HG03060 (cell line): Measurements from ENCODE around the gene CKAP2L.

Experiments used
- ATAC-seq: cut with Tn5 transposase; IDR thresholded peaks from one replicate; pipeline ENCODE4 v1.9.1; 2021; ENCODE audit warnings: low read depth, moderate number of reproducible peaks; ENCODE audit not compliant: unreplicated experiment

The CKAP2L gene

DNA sequence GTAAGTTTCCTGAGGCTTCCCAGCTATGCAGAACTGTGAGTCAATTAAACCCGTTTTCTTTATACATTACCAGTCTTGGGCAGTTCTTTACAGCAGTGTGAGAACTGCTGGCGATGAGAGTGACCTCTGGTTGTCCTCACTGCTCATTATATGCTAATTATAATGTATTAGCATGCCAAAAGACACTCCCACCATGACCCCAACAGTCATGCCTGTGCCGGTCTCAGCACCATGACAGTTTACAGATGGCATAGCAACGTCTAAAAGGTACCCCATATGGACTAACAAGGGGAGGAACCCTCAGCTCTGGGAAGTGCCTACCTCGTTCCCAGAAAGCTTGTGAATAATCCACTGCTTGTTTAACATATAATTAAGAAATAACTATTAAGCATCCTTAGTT is 28.0 kb upstream of the CKAP2L start:
- ATAC-seq, result no peak

- no peak for ATAC-seq
Observed at GRCh38 chr2:112791693-112792230, 27.4 kb upstream of the CKAP2L start.

DNA sequence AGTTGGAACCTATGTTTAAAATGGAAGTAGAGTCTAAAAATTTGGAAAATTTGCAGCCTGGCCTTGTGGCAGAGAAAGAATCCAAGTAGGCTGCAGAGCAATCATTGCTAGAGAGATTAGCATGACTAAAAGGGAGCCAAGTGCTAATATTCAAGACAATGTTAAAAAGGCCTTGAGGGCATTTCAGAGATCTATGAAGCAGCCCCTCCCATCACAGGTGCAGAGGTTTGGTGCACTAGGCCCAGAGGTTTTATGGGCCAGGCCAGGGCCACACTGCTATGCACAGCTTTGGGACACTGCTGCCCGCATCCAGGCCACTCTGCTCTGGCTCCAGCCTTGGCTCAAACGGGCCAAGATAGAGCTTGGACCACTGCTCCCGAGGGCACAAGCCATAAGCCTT is 26.6 kb upstream of the CKAP2L start:
- no peak for ATAC-seq

- no peak for ATAC-seq
Observed at GRCh38 chr2:112790305-112790704, 25.9 kb upstream of the CKAP2L start.

GRCh38 chr2:112789186-112789585 is 24.8 kb upstream of the CKAP2L start:
- ATAC-seq, result no peak

GRCh38 chr2:112788653-112789052 is 24.2 kb upstream of the CKAP2L start:
- no peak for ATAC-seq

- no peak for ATAC-seq
Observed at GRCh38 chr2:112787729-112788393, 23.5 kb upstream of the CKAP2L start.

- ATAC-seq, result no peak
Observed at GRCh38 chr2:112787294-112787693, 22.9 kb upstream of the CKAP2L start.

DNA sequence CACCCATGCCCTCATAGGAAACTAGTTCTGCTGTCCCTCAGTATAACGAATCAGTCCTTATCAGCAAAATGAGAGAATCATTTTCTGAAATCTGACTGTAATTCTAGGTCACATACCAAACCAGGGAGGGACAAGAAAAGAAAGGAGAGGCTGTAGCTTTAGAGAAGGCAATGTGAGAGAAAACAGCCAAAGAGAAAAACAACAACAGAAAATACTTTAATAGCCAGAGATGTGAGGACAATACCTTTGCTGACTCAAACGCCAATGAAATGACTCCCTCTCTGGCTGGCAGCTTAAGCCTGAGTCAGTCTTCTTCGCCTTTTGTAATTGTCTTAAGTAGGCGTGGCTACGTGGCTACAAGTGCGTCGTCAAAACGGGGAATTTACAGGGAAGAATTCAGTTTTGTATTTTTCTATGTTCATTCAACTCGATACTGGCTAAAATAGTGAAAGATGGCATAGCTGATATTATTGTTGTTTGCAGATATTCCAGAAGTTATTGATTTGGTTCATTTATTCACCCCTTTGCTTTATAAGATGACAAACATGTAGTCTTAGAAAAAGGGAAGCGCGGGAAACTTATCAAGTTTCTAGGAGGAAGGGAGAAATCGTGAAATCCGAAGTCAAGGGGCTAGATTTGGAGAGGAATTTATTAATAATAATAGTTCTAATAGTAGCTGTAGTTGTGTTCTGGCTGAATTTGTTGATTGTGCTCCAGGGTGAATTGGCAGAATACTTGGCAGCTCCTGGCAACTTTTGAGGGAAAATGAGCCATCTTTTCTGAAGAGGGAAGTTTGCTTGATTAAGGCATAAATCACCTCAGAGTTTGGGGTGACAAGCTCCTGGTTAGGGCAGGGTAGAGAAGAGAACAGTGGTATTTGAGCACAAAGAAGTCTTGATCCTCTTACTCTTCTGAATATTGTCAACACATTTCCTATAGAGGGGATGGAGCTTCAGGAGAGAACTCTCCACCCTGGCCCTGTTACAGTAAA is 20.1 kb upstream of the CKAP2L start, which contains the start of gene IL1A:
IL1A (minus strand) TSS at position 295 of the 991 bp plus-strand sequence. CDS start 723 bp downstream, outside the sequence.
- ATAC-seq, result no peak

DNA sequence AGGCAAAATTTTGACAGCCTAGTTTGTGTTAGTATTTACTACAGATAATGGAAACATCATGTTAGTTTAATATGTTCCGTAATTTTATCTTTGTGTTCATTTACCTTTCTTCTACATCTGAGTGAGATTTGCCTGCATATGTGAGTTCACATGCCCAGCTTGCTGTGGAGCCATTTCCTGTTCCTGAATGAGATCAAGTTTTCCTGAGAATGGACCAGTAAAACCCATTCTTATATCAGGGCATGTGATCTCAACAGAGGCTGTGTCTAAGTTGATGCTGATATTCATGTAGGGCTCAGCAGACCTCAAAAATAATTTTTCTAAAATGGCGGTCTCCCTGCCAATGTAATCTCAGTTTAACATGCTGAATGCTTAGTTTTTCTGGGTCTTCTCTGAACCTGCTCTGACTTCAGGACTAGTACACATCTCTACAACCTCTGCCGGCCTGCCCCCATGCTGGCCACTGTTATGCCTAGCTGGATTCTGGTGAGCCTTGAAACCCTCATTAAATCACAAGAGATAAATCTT is 18.8 kb upstream of the CKAP2L start:
- no peak for ATAC-seq

DNA sequence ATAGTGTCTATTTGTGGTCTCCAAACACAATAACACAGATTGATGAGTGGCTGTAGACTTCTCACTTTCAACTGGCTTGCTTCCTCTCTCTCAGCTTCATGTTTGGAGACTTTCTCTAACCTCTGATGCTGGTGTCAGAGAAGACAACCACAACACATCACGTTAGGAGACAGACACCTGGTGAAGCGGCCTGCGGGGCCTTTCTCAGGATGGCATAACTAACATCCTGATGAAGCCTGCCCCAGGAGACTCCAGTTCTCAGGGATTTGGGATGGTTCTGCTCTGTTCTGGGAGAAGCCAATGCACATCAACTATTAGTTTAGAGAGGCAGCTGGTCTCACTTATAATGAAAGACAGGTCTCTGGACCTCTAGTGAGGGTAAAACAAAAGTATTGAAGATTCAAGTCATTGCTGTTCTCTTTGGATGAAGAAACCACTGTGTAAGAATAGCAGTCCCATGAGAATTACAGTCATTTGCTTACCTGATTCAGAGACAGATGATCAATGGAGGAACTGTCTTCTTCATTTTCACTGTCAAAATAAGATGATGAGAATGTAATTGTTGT is 17.9 kb upstream of the CKAP2L start:
- ATAC-seq, result peak; percentile 46

- no peak for ATAC-seq
Observed at GRCh38 chr2:112779598-112779997, 15.2 kb upstream of the CKAP2L start.

- no peak for ATAC-seq
Observed at GRCh38 chr2:112777036-112777435, 12.6 kb upstream of the CKAP2L start.

DNA sequence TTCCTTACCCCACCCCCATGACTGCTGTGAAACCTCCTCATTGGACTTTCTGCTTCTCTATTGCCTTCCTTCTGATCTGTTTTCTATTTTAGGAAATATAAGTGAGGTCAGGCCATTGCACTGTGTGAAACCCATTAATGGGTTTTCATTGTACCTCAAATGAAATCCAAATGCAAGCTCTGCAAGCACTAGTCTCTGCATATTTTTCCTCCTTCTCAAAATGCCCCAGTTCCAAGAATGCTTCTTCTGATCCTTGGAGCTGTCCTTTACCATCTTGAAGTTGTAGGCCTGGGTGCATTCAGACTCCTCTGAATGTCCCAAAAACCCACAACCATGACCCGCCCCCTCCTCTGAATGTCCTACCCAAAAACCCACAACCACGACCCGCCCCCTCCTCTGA is 11.7 kb upstream of the CKAP2L start:
- ATAC-seq, result no peak

- no peak for ATAC-seq
Observed at GRCh38 chr2:112774536-112775285, 10.3 kb upstream of the CKAP2L start.

DNA sequence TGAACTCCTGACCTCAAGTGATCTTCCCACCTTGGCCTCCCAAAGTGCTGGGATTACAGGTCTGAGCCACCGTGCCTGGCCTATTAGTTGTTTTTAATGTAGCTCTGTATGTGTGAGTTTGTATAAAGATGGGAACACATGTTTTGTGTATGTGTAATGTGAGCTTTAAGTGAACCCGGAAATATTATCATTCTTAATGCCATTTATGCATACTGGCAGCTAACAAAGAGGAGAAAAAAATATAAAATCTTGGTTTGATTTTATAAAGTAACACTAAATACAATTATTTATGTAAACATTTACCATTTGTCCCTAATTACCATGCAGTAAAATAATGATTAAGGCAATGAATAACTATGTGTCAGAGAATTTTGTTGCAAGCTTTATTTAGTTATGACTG is 9.1 kb upstream of the CKAP2L start:
- no peak for ATAC-seq

DNA sequence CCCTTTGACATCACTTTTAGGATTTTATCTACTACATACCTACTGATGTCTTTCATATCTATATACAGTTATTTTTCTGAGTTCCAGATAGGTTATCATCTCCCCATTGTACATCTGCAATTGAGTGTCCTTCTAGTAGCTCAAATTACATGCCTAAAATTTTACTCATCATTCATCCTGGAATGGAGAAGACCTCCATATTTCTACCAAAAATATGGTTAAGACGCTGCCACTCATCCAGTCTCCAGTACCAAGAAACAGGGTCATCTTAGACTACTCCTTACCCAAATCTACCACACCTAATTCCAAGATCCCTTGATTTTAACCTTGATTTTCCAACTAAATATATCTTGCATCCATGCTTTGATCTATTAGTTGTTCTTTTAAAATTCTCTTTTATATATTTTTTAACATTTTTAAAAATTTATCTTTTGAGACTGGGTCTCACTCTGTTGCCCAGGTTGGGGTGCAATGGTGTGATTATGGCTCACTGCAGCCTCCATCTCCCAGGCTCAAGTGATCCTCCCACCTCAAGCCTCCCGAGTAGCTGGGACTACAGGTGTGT is 8.6 kb upstream of the CKAP2L start:
- no peak for ATAC-seq

- no peak for ATAC-seq
Observed at GRCh38 chr2:112772322-112772721, 7.9 kb upstream of the CKAP2L start.

GRCh38 chr2:112768432-112768831 is 4.0 kb upstream of the CKAP2L start:
- no peak for ATAC-seq
